H9 (cell line): ENCODE measurements around the gene ZNF618. TPM values are rescaled to one million over a fixed set of nuclear protein-coding genes. Genes with fewer than 3 reads are reported as not detected.

Experiments used
- DNase-seq: peaks from one replicate; pipeline ENCODE4 v3.0.0-alpha.2; 2017
- H2AFZ ChIP-seq: one replicate; pipeline ENCODE4 v1.6.1; 2013; ENCODE audit warnings: mild to moderate bottlenecking, low read length, control low read depth, moderate library complexity
- H2AK5ac ChIP-seq: 2 replicates; pipeline ENCODE4 v1.6.1; 2013; ENCODE audit warnings: low read length, control low read depth, mixed read lengths; ENCODE audit not compliant: insufficient read length
- H2BK120ac ChIP-seq: one replicate; pipeline ENCODE4 v1.6.1; 2013; ENCODE audit warnings: low read depth, mild to moderate bottlenecking, low read length, control low read depth, inconsistent platforms; ENCODE audit not compliant: poor library complexity, severe bottlenecking
- H2BK12ac ChIP-seq: 2 replicates; pipeline ENCODE4 v1.6.1; 2013; ENCODE audit warnings: low read length, control low read depth, mixed read lengths, low read depth; ENCODE audit not compliant: insufficient read length
- H2BK15ac ChIP-seq: 2 replicates; pipeline ENCODE4 v1.6.1; 2013; ENCODE audit warnings: low read depth, low read length, control low read depth
- H2BK20ac ChIP-seq: one replicate; pipeline ENCODE4 v1.6.1; 2013; ENCODE audit warnings: low read depth, mild to moderate bottlenecking, low read length, control low read depth, inconsistent platforms; ENCODE audit not compliant: poor library complexity, severe bottlenecking
- H2BK5ac ChIP-seq: 2 replicates; pipeline ENCODE4 v1.6.1; 2013; ENCODE audit warnings: low read length, control low read depth, mixed read lengths; ENCODE audit not compliant: insufficient read length
- H3K14ac ChIP-seq: 2 replicates; pipeline ENCODE4 v1.6.1; 2013; ENCODE audit warnings: low read length, control low read depth; ENCODE audit not compliant: insufficient read depth
- H3K18ac ChIP-seq: 2 replicates; pipeline ENCODE4 v1.6.1; 2013; ENCODE audit warnings: low read depth, mild to moderate bottlenecking, mixed read lengths, low read length, control low read depth; ENCODE audit not compliant: insufficient read length
- H3K23ac ChIP-seq: 2 replicates; pipeline ENCODE4 v1.6.1; 2013; ENCODE audit warnings: low read length, control low read depth, mixed read lengths, low read depth; ENCODE audit not compliant: insufficient read length
- H3K23me2 ChIP-seq: 2 replicates; pipeline ENCODE4 v1.6.1; 2013; ENCODE audit warnings: low read depth, mild to moderate bottlenecking, mixed read lengths, low read length, control low read depth; ENCODE audit not compliant: insufficient read length, poor library complexity, severe bottlenecking
- H3K27ac ChIP-seq: 2 replicates; pipeline ENCODE4 v1.5.1; 2013; ENCODE audit warnings: low read length, control low read depth, mixed read lengths, low read depth; ENCODE audit not compliant: insufficient read length
- H3K27me3 ChIP-seq: 2 replicates; pipeline ENCODE4 v1.6.1; 2013; ENCODE audit warnings: low read length, control low read depth, inconsistent platforms; ENCODE audit not compliant: insufficient read depth
- H3K4ac ChIP-seq: 2 replicates; pipeline ENCODE4 v1.6.1; 2013; ENCODE audit warnings: low read depth, mild to moderate bottlenecking, control low read depth, inconsistent platforms, low read length, moderate library complexity
- H3K4me1 ChIP-seq: 2 replicates; pipeline ENCODE4 v1.6.1; 2013; ENCODE audit warnings: low read length, control low read depth, inconsistent platforms; ENCODE audit not compliant: insufficient read depth
- H3K4me2 ChIP-seq: 2 replicates; pipeline ENCODE4 v1.6.1; 2013; ENCODE audit warnings: low read length, control low read depth, mixed read lengths; ENCODE audit not compliant: insufficient read length, insufficient read depth
- H3K56ac ChIP-seq: 2 replicates; pipeline ENCODE4 v1.6.1; 2013; ENCODE audit warnings: low read depth, mild to moderate bottlenecking, mixed read lengths, low read length, control low read depth; ENCODE audit not compliant: insufficient read length
- H3K79me1 ChIP-seq: 2 replicates; pipeline ENCODE4 v1.6.1; 2013; ENCODE audit warnings: low read depth, mild to moderate bottlenecking, moderate library complexity, low read length, control low read depth, inconsistent platforms; ENCODE audit not compliant: insufficient read depth, poor library complexity, severe bottlenecking
- H3K79me2 ChIP-seq: 2 replicates; pipeline ENCODE4 v1.6.1; 2013; ENCODE audit warnings: low read length, control low read depth, inconsistent platforms; ENCODE audit not compliant: insufficient read depth
- H3K9ac ChIP-seq: 2 replicates; pipeline ENCODE4 v1.6.1; 2013; ENCODE audit warnings: low read length, control low read depth, mixed read lengths; ENCODE audit not compliant: insufficient read length; ENCODE audit errors: extremely low read depth
- H3K9me3 ChIP-seq: one replicate; pipeline ENCODE4 v1.6.1; 2013; ENCODE audit warnings: low read depth, low read length, inconsistent platforms; ENCODE audit not compliant: control insufficient read depth
- H3T11ph ChIP-seq: one replicate; pipeline ENCODE4 v1.6.1; 2013; ENCODE audit warnings: mild to moderate bottlenecking, low read length, control low read depth, inconsistent platforms
- H4K20me1 ChIP-seq: one replicate; pipeline ENCODE4 v1.6.1; 2013; ENCODE audit not compliant: control insufficient read depth, insufficient read length, insufficient read depth
- H4K5ac ChIP-seq: 2 replicates; pipeline ENCODE4 v1.6.1; 2013; ENCODE audit warnings: low read depth, mild to moderate bottlenecking, mixed read lengths, low read length, control low read depth; ENCODE audit not compliant: insufficient read length
- H4K8ac ChIP-seq: replicated peaks from 2 replicates; pipeline ENCODE4 v1.6.1; 2013; ENCODE audit warnings: low read length, control low read depth, mixed read lengths, low read depth; ENCODE audit not compliant: insufficient read length
- H4K91ac ChIP-seq: 2 replicates; pipeline ENCODE4 v1.6.1; 2013; ENCODE audit warnings: low read depth, mild to moderate bottlenecking, moderate library complexity, mixed read lengths, low read length, control low read depth; ENCODE audit not compliant: insufficient read length
- H3K27ac Mint-ChIP-seq, 3 experiments: 2 replicates in 2 of 3; 3 replicates in 1 of 3; pipeline ENCODE4 v1.8.0; 2020 to 2021; ENCODE audit warnings: mixed read lengths in 3 of 3, mild to moderate bottlenecking in 1 of 3, moderate library complexity in 1 of 3
- H3K27me3 Mint-ChIP-seq: 2 replicates; pipeline ENCODE4 v1.8.0; 2021; ENCODE audit warnings: low read depth, mild to moderate bottlenecking, moderate library complexity, mixed read lengths
- H3K36me3 Mint-ChIP-seq, 3 experiments: 2 replicates in 2 of 3; 3 replicates in 1 of 3; pipeline ENCODE4 v1.8.0; 2020 to 2021; ENCODE audit warnings: low read depth in 3 of 3, mixed read lengths in 3 of 3; ENCODE audit not compliant: insufficient read depth in 1 of 3
- H3K4me1 Mint-ChIP-seq, 2 experiments: 2 replicates each; pipeline ENCODE4 v1.8.0; 2020; ENCODE audit warnings: mixed read lengths in 2 of 2
- H3K4me3 Mint-ChIP-seq, 2 experiments: 2 replicates in 1 of 2; 3 replicates in 1 of 2; pipeline ENCODE4 v1.8.0; 2020 to 2021; ENCODE audit warnings: mild to moderate bottlenecking in 2 of 2, mixed read lengths in 2 of 2, moderate library complexity in 1 of 2
- H3K9me3 Mint-ChIP-seq, 2 experiments: 2 replicates in 1 of 2; 3 replicates in 1 of 2; pipeline ENCODE4 v1.8.0; 2020; ENCODE audit warnings: mild to moderate bottlenecking in 2 of 2, mixed read lengths in 2 of 2, moderate library complexity in 1 of 2
- WGBS: extraction: QIAGEN DNeasy Blood & Tissue Kit; methylation state at CpG from one replicate; pipeline ENCODE4 v1.1.7; 2013; ENCODE audit warnings: missing lambda C conversion rate, low lambda C conversion rate, mixed read lengths; ENCODE audit not compliant: insufficient read length; ENCODE audit errors: extremely low coverage; 5-methylcytosine and 5-hydroxymethylcytosine counted together
- total RNA-seq: library from RNA; stranded (reverse); gene quantifications from 2 replicates; pipeline ENCODE4 v1.2.1, GENCODE V29; 2021
- TF ChIP-seq, protein P1 (sequence below): fragments of 200-600 bp; sonication (generic); conservative IDR thresholded peaks from 3 replicates; pipeline ENCODE4 v1.8.0; 2021; ENCODE audit warnings: antibody characterized with exemption, mild to moderate bottlenecking

ZNF618 gene
- total RNA-seq, 1 experiment from 2014 or later, result 13.6 TPM

DNA sequence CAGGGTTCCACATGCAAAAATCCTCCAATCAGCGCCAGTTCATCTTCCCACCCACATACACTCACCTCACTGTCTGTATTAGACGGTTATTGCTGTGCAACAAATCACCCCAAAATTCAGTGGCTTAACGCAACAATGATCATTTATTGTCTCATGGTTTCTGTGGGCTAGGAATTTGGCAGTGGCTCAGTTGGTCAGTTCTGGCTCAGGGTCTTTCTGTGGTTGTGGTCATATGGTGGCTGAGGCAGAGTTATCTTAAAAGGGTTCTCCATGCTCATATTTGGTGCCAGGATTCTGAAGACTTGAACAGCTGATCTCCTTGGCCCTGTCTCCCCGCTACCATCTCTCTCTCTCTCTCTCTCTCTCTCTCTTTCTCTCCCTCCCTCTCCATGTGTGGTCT, 12.9 kb downstream of the ZNF618 start:
- H3K23me2 ChIP-seq, result no peaks in the 10 kb centered on the region

More for the DNA sequence above, 12.9 kb downstream of the ZNF618 start:
- H3T11ph ChIP-seq, result no peak overlapping the region
- H3K9me3 Mint-ChIP-seq, result peaks cover 7 to 14% of the 10 kb centered on the region in 2 experiments; a peak in 4 of 5 replicates
- H2AK5ac ChIP-seq, result no peak overlapping the region
- H2BK20ac ChIP-seq, result no peak overlapping the region
- H2BK120ac ChIP-seq, result no peak overlapping the region
- H3K27ac Mint-ChIP-seq, result no peak overlapping the region; a peak in 1 of 7 replicates
- no peak overlapping the region for H3K9ac ChIP-seq
- no peak overlapping the region for H3K27ac ChIP-seq
- no peak overlapping the region for H4K5ac ChIP-seq
- no peak for DNase-seq
- H2BK12ac ChIP-seq, result no peak overlapping the region
- H3K9me3 ChIP-seq, result no peaks in the 10 kb centered on the region
- H3K4me1 Mint-ChIP-seq, result peaks cover 35 to 37% of the 10 kb centered on the region in 2 experiments
- H4K91ac ChIP-seq, result no peak overlapping the region
- H3K27me3 Mint-ChIP-seq, result no peaks in the 10 kb centered on the region
- TF ChIP-seq, protein P1, sequence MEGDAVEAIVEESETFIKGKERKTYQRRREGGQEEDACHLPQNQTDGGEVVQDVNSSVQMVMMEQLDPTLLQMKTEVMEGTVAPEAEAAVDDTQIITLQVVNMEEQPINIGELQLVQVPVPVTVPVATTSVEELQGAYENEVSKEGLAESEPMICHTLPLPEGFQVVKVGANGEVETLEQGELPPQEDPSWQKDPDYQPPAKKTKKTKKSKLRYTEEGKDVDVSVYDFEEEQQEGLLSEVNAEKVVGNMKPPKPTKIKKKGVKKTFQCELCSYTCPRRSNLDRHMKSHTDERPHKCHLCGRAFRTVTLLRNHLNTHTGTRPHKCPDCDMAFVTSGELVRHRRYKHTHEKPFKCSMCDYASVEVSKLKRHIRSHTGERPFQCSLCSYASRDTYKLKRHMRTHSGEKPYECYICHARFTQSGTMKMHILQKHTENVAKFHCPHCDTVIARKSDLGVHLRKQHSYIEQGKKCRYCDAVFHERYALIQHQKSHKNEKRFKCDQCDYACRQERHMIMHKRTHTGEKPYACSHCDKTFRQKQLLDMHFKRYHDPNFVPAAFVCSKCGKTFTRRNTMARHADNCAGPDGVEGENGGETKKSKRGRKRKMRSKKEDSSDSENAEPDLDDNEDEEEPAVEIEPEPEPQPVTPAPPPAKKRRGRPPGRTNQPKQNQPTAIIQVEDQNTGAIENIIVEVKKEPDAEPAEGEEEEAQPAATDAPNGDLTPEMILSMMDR, result no peak
- no CpG with 5 or more reads among the region's 4 CpGs for WGBS
- no peak overlapping the region for H2BK5ac ChIP-seq
- no peak overlapping the region for H3K4ac ChIP-seq
- H4K20me1 ChIP-seq, result no peaks in the 10 kb centered on the region
- H2AFZ ChIP-seq, result no peak overlapping the region
- no peak overlapping the region for H3K14ac ChIP-seq
- peaks cover 6% of the 10 kb centered on the region; the same call in 1 of the 2 replicates for H3K4me1 ChIP-seq
- no peak overlapping the region for H3K18ac ChIP-seq
- H2BK15ac ChIP-seq, result no peak overlapping the region
- H3K27me3 ChIP-seq, result no peaks in the 10 kb centered on the region
- H3K79me2 ChIP-seq, result peaks cover 6% of the 10 kb centered on the region
- peaks cover 14% of the 10 kb centered on the region for H3K79me1 ChIP-seq
- H3K56ac ChIP-seq, result no peak overlapping the region
- H3K36me3 Mint-ChIP-seq, result peaks cover 18 to 25% (median 19%) of the 10 kb centered on the region in 3 experiments
- no peak overlapping the region for H3K23ac ChIP-seq
- no peak overlapping the region for H3K4me2 ChIP-seq
- H4K8ac ChIP-seq, result no peak overlapping the region
- no peak overlapping the region for H3K4me3 Mint-ChIP-seq
